Osteoblast (primary cell): ENCODE results near the gene SLC38A1. TPM values are rescaled to one million over a fixed set of nuclear protein-coding genes. Genes with fewer than 3 reads are reported as not detected.
A peak's percentile ranks its signal among the peaks of the same experiment; 100 is the strongest.

ENCODE experiments used
- DNase-seq: peaks from one replicate; pipeline ENCODE4 v3.0.0; 2011; ENCODE audit warnings: low spot score, mixed read lengths; ENCODE audit not compliant: insufficient read length; ENCODE audit errors: missing footprints
- H2AFZ ChIP-seq: 2 replicates; pipeline ENCODE4 v1.6.0; 2011; ENCODE audit warnings: mild to moderate bottlenecking, low read length
- H3K27ac ChIP-seq: 2 replicates; pipeline ENCODE4 v1.5.1; 2011; ENCODE audit warnings: mild to moderate bottlenecking, low read depth, low read length, moderate library complexity
- H3K27me3 ChIP-seq: 2 replicates; pipeline ENCODE4 v1.6.0; 2012; ENCODE audit warnings: mild to moderate bottlenecking, control low read depth, inconsistent platforms, low read length, moderate library complexity; ENCODE audit not compliant: insufficient read depth
- H3K36me3 ChIP-seq: 2 replicates; pipeline ENCODE4 v1.5.1; 2011; ENCODE audit warnings: mild to moderate bottlenecking, low read length, control low read depth, moderate library complexity; ENCODE audit not compliant: insufficient read depth
- H3K4me1 ChIP-seq: 2 replicates; pipeline ENCODE4 v1.5.1; 2011; ENCODE audit warnings: mild to moderate bottlenecking, low read length, control low read depth, moderate library complexity; ENCODE audit not compliant: insufficient read depth
- H3K4me2 ChIP-seq: 2 replicates; pipeline ENCODE4 v1.6.0; 2011; ENCODE audit warnings: mild to moderate bottlenecking, low read length; ENCODE audit not compliant: insufficient read depth
- H3K4me3 ChIP-seq: fragments of 200-600 bp; sonication (generic); 3 replicates; pipeline ENCODE4 v1.5.1; 2012; ENCODE audit warnings: mild to moderate bottlenecking, low read length, inconsistent platforms; ENCODE audit not compliant: insufficient read depth
- H3K79me2 ChIP-seq: 2 replicates; pipeline ENCODE4 v1.6.0; 2012; ENCODE audit warnings: mild to moderate bottlenecking, low read length, control low read depth, inconsistent platforms; ENCODE audit not compliant: insufficient read depth
- H3K9me3 ChIP-seq: 2 replicates; pipeline ENCODE4 v1.5.1; 2011; ENCODE audit warnings: low read depth, low read length, control low read depth
- H4K20me1 ChIP-seq: 2 replicates; pipeline ENCODE4 v1.6.0; 2012; ENCODE audit warnings: mild to moderate bottlenecking, low read length, control low read depth; ENCODE audit not compliant: insufficient read depth
- CTCF ChIP-seq: IDR thresholded peaks from 2 replicates; pipeline ENCODE4 v1.5.1; 2011; ENCODE audit warnings: mild to moderate bottlenecking, low read depth, low read length, moderate library complexity; ENCODE audit errors: extremely low read depth
- total RNA-seq: library from RNA; depleted of rRNA; stranded (reverse); fragments of >200 nt; gene quantifications from 2 replicates; pipeline ENCODE4 v1.2.3, GENCODE V29; 2012

Gene SLC38A1
- total RNA-seq, 1 donor = 29.7 TPM

DNA sequence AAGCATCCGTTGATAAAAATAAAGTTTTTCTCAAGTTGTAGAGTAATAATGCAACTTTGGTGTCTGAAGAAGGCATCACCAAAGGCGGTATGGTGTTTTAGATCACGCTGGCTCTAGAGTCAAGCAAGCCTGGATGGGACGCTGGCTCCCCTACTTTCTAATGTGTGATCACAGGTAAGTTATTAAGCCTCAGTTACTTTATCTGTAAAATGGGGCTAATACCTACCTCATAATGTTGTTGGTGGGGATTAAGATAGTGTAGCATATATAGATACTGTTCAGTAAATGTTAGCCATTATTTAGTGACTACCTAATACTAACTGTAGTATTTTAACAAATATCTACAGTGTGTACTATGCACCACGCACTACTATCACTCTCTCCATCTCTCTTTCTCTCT, 45.8 kb downstream of the SLC38A1 start:
- H3K4me1 ChIP-seq = peaks cover 10% of the 10 kb centered on the region
- no peak overlapping the region for H2AFZ ChIP-seq
- no peaks in the 10 kb centered on the region for H4K20me1 ChIP-seq
- H3K36me3 ChIP-seq = no peaks in the 10 kb centered on the region
- no peak for DNase-seq
- H3K4me2 ChIP-seq = no peak overlapping the region
- no peak overlapping the region for H3K4me3 ChIP-seq
- no peak for TF ChIP-seq CTCF
- H3K27ac ChIP-seq = no peak overlapping the region
- no peaks in the 10 kb centered on the region for H3K9me3 ChIP-seq
- no peaks in the 10 kb centered on the region for H3K27me3 ChIP-seq
- no peaks in the 10 kb centered on the region for H3K79me2 ChIP-seq

- no peaks in the 10 kb centered on the region for H3K27me3 ChIP-seq
- no peaks in the 10 kb centered on the region for H3K9me3 ChIP-seq
- H3K4me1 ChIP-seq = peaks cover 10% of the 10 kb centered on the region
- no peak overlapping the region for H3K4me2 ChIP-seq
- no peak for TF ChIP-seq CTCF
- no peaks in the 10 kb centered on the region for H3K36me3 ChIP-seq
- H3K79me2 ChIP-seq = no peaks in the 10 kb centered on the region
- H3K4me3 ChIP-seq = no peak overlapping the region
- no peaks in the 10 kb centered on the region for H4K20me1 ChIP-seq
- no peak for DNase-seq
- H2AFZ ChIP-seq = no peak overlapping the region
- no peak overlapping the region for H3K27ac ChIP-seq
Measured at GRCh38 chr12:46222636-46223035, 46.2 kb downstream of the SLC38A1 start.

DNA sequence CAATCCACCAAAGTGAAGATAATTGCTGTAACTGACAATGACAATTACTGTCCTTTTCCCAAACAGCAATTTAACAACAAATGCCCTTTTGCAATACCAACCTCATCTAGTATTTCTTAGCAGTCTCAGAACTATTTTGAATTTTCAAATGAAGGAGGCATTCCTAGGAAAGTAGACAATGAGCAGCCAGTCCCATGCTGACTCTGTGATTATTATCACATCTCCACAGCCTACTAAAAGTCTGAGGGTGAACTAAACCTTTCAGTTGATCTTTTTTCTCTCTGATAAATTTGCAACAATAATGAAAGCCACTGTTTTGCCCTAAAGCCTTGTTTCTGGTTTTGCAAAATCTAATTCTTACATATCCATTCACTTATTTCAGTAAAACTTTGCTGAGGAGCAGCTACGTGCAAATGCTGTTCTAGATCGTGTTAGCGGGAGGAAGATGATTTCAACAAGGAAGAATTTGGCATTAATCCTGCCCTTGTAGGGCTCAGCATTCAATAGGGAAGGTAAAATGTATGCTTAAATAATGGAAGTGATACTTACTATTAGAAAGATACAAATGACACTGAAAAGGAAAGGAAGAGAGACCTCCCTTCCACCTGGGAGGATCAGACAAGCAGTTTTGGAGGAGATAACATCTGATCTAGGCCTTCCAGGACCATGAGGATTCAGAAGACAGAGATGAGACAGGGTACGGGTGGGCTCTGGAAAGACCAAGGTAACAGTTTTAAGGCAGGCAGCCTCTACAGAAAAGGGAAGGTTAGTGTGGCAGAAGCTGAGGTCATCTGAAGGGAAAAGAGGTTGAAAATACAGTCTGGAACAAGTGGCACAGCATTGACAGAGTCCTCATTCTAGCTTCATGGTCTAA, 47.4 kb downstream of the SLC38A1 start:
- Histone ChIP-seq H3K9me3 (no peaks in the 10 kb centered on the region), H3K4me1 (peaks cover 10% of the 10 kb centered on the region), H3K4me2 (peak overlapping the region; percentile 2), H2AFZ (no peak overlapping the region), H3K36me3 (no peaks in the 10 kb centered on the region), H3K79me2 (no peaks in the 10 kb centered on the region), H3K27ac (peak overlapping the region; percentile 71), H4K20me1 (no peaks in the 10 kb centered on the region), H3K27me3 (no peaks in the 10 kb centered on the region), H3K4me3 (no peak overlapping the region)
- TF ChIP-seq CTCF = no peak
- DNase-seq = no peak

- no peak for TF ChIP-seq CTCF
- Histone ChIP-seq H2AFZ (no peak overlapping the region), H3K79me2 (no peaks in the 10 kb centered on the region), H3K4me2 (peak overlapping the region; percentile 15), H3K4me1 (peaks cover 10% of the 10 kb centered on the region), H3K4me3 (no peak overlapping the region), H3K27ac (peak overlapping the region; percentile 71), H4K20me1 (no peaks in the 10 kb centered on the region), H3K36me3 (no peaks in the 10 kb centered on the region), H3K9me3 (no peaks in the 10 kb centered on the region), H3K27me3 (no peaks in the 10 kb centered on the region)
- DNase-seq = peak; percentile 35
Measured at GRCh38 chr12:46219877-46220655, 48.8 kb downstream of the SLC38A1 start.
